Measurements from ENCODE around the gene CDH18.

GRCh38 chr5:19531374-19531952 lies 456.5 kb downstream of the CDH18 start:
- no peak for TF ChIP-seq POLR2A (IDR thresholded peaks at IDR 0.05; ENCODE audit: low read depth, low read length)
- TF ChIP-seq, protein P1, sequence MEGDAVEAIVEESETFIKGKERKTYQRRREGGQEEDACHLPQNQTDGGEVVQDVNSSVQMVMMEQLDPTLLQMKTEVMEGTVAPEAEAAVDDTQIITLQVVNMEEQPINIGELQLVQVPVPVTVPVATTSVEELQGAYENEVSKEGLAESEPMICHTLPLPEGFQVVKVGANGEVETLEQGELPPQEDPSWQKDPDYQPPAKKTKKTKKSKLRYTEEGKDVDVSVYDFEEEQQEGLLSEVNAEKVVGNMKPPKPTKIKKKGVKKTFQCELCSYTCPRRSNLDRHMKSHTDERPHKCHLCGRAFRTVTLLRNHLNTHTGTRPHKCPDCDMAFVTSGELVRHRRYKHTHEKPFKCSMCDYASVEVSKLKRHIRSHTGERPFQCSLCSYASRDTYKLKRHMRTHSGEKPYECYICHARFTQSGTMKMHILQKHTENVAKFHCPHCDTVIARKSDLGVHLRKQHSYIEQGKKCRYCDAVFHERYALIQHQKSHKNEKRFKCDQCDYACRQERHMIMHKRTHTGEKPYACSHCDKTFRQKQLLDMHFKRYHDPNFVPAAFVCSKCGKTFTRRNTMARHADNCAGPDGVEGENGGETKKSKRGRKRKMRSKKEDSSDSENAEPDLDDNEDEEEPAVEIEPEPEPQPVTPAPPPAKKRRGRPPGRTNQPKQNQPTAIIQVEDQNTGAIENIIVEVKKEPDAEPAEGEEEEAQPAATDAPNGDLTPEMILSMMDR (IDR thresholded peaks at IDR 0.05; ENCODE audit: extremely low read depth in 1 of 2, insufficient read depth in 1 of 2, low read depth in 1 of 2, low read length in 2 of 2), result no peak
- no peak for TF ChIP-seq EZH2 (IDR thresholded peaks at IDR 0.05; ENCODE audit: borderline replicate concordance, low read depth, low read length, severe bottlenecking)

Data from endothelial cell of umbilical vein (primary cell).